OCI-LY7 (cell line): ENCODE results near the gene NEMP1. TPM values are rescaled to one million over a fixed set of nuclear protein-coding genes. Genes with fewer than 3 reads are reported as not detected.

Source experiments
- BruUV-seq: library from RNA; stranded (reverse); fragments of 400-500 nt; replicated peaks from 2 replicates; lab custom pipeline; 2021; lab: Mats Ljungman, UMichigan
- CTCF ChIA-PET: fragments of 300-600 bp; sonication (Branson Sonifier 250); formaldehyde crosslinking; loops from one replicate; lab custom pipeline; 2022; ENCODE audit warnings: antibody characterized with exemption; ENCODE audit not compliant: unreplicated experiment; lab: Charles Lee
- POLR2A ChIA-PET: fragments of 300-600 bp; sonication (Branson Sonifier 250); formaldehyde crosslinking; loops from one replicate; lab custom pipeline; 2022; ENCODE audit warnings: antibody characterized with exemption; lab: Charles Lee
- DNase-seq: peaks from one replicate; pipeline ENCODE4 v3.0.0-alpha.2; 2015; ENCODE audit warnings: low spot score
- H2AFZ ChIP-seq: fragments of 200-600 bp; sonication (generic), shearing (Covaris generic); 2 replicates; pipeline ENCODE4 v1.6.1; 2014; ENCODE audit warnings: mild to moderate bottlenecking, antibody characterized with exemption, low read length, moderate library complexity
- H3K27ac ChIP-seq: fragments of 200-600 bp; sonication (generic); 2 replicates; pipeline ENCODE4 v1.5.1; 2014; ENCODE audit warnings: mixed run types, low read depth, mild to moderate bottlenecking, moderate library complexity, low read length, inconsistent platforms; ENCODE audit not compliant: poor library complexity, severe bottlenecking
- H3K36me3 ChIP-seq: fragments of 200-600 bp; sonication (generic); 2 replicates; pipeline ENCODE4 v1.6.1; 2014; ENCODE audit warnings: mild to moderate bottlenecking, antibody characterized with exemption, low read length, moderate library complexity, mixed read lengths; ENCODE audit not compliant: insufficient read depth
- H3K4me1 ChIP-seq: fragments of 200-600 bp; sonication (generic); 2 replicates; pipeline ENCODE4 v1.5.1; 2014; ENCODE audit warnings: mild to moderate bottlenecking, low read length; ENCODE audit not compliant: insufficient read depth, poor library complexity, severe bottlenecking
- H3K4me2 ChIP-seq: fragments of 200-600 bp; sonication (generic); 2 replicates; pipeline ENCODE4 v1.6.1; 2014; ENCODE audit warnings: mild to moderate bottlenecking, low read length
- H3K4me3 ChIP-seq: fragments of 200-600 bp; sonication (generic); 2 replicates; pipeline ENCODE4 v1.5.1; 2014; ENCODE audit warnings: mild to moderate bottlenecking, low read depth, low read length; ENCODE audit not compliant: poor library complexity, severe bottlenecking
- H3K79me2 ChIP-seq: fragments of 200-600 bp; sonication (generic); 2 replicates; pipeline ENCODE4 v1.6.1; 2016; ENCODE audit warnings: low read depth, mild to moderate bottlenecking, low read length, moderate library complexity, mixed read lengths; ENCODE audit not compliant: insufficient read depth
- H3K9me2 ChIP-seq: fragments of 200-600 bp; sonication (generic); 2 replicates; pipeline ENCODE4 v1.6.1; 2016; ENCODE audit warnings: mild to moderate bottlenecking, low read length, mixed read lengths; ENCODE audit not compliant: insufficient read depth
- H3K9me3 ChIP-seq: fragments of 200-600 bp; sonication (generic); 2 replicates; pipeline ENCODE4 v1.6.1; 2014; ENCODE audit warnings: mild to moderate bottlenecking, mixed run types, low read length, mixed read lengths
- H4K20me1 ChIP-seq: fragments of 200-600 bp; sonication (generic); 2 replicates; pipeline ENCODE4 v1.6.1; 2014; ENCODE audit warnings: mild to moderate bottlenecking, antibody characterized with exemption, low read length, moderate library complexity, mixed read lengths; ENCODE audit not compliant: insufficient read depth
- CTCF ChIP-seq: fragments of 200-600 bp; sonication (generic); conservative IDR thresholded peaks from 2 replicates; pipeline ENCODE4 v1.5.1; 2014; ENCODE audit warnings: mild to moderate bottlenecking, antibody characterized with exemption, low read length, moderate library complexity, mixed read lengths
- EZH2phosphoT487 ChIP-seq: fragments of 200-600 bp; sonication (generic); IDR thresholded peaks from 2 replicates; pipeline ENCODE4 v1.6.1; 2018; ENCODE audit warnings: low read depth, borderline replicate concordance, mild to moderate bottlenecking, mixed run types, antibody characterized with exemption, low read length, moderate library complexity, mixed read lengths
- intact Hi-C: fragments of 100-400 bp; cut with micrococcal nuclease; formaldehyde crosslinking; loops from one replicate; pipeline ENCODE4 v1.10.0; 2022; ENCODE audit not compliant: unreplicated experiment
- total RNA-seq, 2 experiments: library from RNA; depleted of rRNA in 1 of 2; stranded (reverse); fragments of >200 nt in 1 of 2; shearing (Covaris generic) in 1 of 2; gene quantifications; 2 replicates each; pipeline ENCODE4 v1.2.3, GENCODE V29; 2014 to 2022

NEMP1 gene
- total RNA-seq, 2 experiments from 2014 or later = 45.7 to 86.3 TPM

- Histone ChIP-seq H3K79me2 (no peaks in the 10 kb centered on the region), H3K4me2 (peak overlapping the region; percentile 96), H3K4me1 (peaks cover 35% of the 10 kb centered on the region), H3K27ac (peak overlapping the region; percentile 88), H3K4me3 (peak overlapping the region; percentile 79), H3K9me2 (no peaks in the 10 kb centered on the region), H2AFZ (peak overlapping the region; percentile 96), H4K20me1 (no peaks in the 10 kb centered on the region), H3K9me3 (no peaks in the 10 kb centered on the region), H3K36me3 (peaks cover 2% of the 10 kb centered on the region; the same call in 1 of the 2 replicates)
- no TSS peak for BruUV-seq
- intact Hi-C loops = loop anchor here (1.0 to 5.0 kb wide), 4 partner anchors 154 to 710 kb away; partner anchors contain the start of gene PTGES3
- POLR2A ChIA-PET = interaction anchor here (0.6 to 2.3 kb wide), 4 partner anchors 10 to 1262 kb away, joined by 3 to 9 read pairs (median 6); partner anchors contain the start of gene STAT6
- DNase-seq = peak; percentile 70
- CTCF ChIA-PET = interaction anchor here (0.5 kb wide), 1 partner anchor 24 kb away, joined by 4 read pairs; no protein-coding TSS in a partner anchor
- TF ChIP-seq CTCF (no peak), EZH2phosphoT487 (no peak)
These were observed 8.6 kb upstream of the NEMP1 start for GRCh38 chr12:57087010-57087690.

- Histone ChIP-seq H3K9me3 (no peaks in the 10 kb centered on the region), H2AFZ (peak overlapping the region; percentile 96), H3K4me3 (peak overlapping the region; percentile 79), H3K27ac (peak overlapping the region; percentile 88), H3K4me2 (peak overlapping the region; percentile 96), H3K9me2 (no peaks in the 10 kb centered on the region), H3K79me2 (no peaks in the 10 kb centered on the region), H3K4me1 (peaks cover 35% of the 10 kb centered on the region), H3K36me3 (no peaks in the 10 kb centered on the region), H4K20me1 (no peaks in the 10 kb centered on the region)
- BruUV-seq = no TSS peak
- intact Hi-C loops = loop anchor here (1.0 to 5.0 kb wide), 4 partner anchors 154 to 709 kb away; partner anchors contain the start of gene PTGES3
- no peak for TF ChIP-seq EZH2phosphoT487
- peak; percentile 88 for TF ChIP-seq CTCF
- DNase-seq = peak; percentile 72
- CTCF ChIA-PET = interaction anchor here (0.5 kb wide), 1 partner anchor 25 kb away, joined by 4 read pairs; no protein-coding TSS in a partner anchor
- POLR2A ChIA-PET = interaction anchor here (0.7 to 2.3 kb wide), 2 partner anchors 18 to 25 kb away, joined by 7 to 9 read pairs; partner anchors contain the start of gene STAT6
These were observed 8.0 kb upstream of the NEMP1 start for GRCh38 chr12:57086493-57087009.
